ENCODE results near the gene TIMM44.

- TF ChIP-seq POLR2AphosphoS5 (IDR thresholded peaks at IDR 0.05) = no peak
- no peak for TF ChIP-seq CTCF (IDR thresholded peaks at IDR 0.05)
- no peak for TF ChIP-seq POLR2A (IDR thresholded peaks at IDR 0.05)
- no peak for TF ChIP-seq EP300 (IDR thresholded peaks at IDR 0.05)
Observed at GRCh38 chr19:7899751-7900378, 43.6 kb downstream of the TIMM44 start.

All from sigmoid colon (tissue), 4 donors.